Measurements from ENCODE around the gene GRWD1. TPM values are rescaled to one million over a fixed set of nuclear protein-coding genes. Genes with fewer than 3 reads are reported as not detected.

GRWD1 gene
- total RNA-seq, 1 donor from 2014 or later = 41.4 TPM

DNA sequence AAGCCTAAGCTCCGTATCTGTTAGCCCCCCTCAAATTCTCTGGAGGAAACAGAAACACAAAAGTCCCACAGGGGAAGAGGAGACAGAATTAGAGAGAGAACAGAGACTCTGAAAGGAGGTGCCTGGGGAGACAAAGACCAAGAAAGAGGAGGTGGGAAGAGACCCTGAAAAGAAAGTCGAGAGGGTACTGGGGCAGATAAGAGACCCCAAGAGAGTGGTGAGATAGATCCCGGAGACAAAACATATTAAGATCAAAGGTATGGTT, 915 bp upstream of the GRWD1 start:
- H3K36me3 ChIP-seq (ENCODE audit: insufficient read depth, low read length) = peaks cover 10% of the 10 kb centered on the region
- H3K4me3 Mint-ChIP-seq (ENCODE audit: unreplicated experiment) = peak overlapping the region; percentile 85
- H3K4me2 ChIP-seq (ENCODE audit: low read length) = peak overlapping the region; percentile 91
- H2AFZ ChIP-seq (ENCODE audit: low read depth, low read length) = peak overlapping the region; percentile 76
- H3K4me1 Mint-ChIP-seq (ENCODE audit: low read depth, unreplicated experiment) = peaks cover 12% of the 10 kb centered on the region
- peaks cover 19% of the 10 kb centered on the region for H3K36me3 Mint-ChIP-seq (ENCODE audit: low read depth, unreplicated experiment)
- peaks cover 18% of the 10 kb centered on the region for H3K27me3 ChIP-seq (ENCODE audit: insufficient read depth, low read length)
- TF ChIP-seq, protein P1, sequence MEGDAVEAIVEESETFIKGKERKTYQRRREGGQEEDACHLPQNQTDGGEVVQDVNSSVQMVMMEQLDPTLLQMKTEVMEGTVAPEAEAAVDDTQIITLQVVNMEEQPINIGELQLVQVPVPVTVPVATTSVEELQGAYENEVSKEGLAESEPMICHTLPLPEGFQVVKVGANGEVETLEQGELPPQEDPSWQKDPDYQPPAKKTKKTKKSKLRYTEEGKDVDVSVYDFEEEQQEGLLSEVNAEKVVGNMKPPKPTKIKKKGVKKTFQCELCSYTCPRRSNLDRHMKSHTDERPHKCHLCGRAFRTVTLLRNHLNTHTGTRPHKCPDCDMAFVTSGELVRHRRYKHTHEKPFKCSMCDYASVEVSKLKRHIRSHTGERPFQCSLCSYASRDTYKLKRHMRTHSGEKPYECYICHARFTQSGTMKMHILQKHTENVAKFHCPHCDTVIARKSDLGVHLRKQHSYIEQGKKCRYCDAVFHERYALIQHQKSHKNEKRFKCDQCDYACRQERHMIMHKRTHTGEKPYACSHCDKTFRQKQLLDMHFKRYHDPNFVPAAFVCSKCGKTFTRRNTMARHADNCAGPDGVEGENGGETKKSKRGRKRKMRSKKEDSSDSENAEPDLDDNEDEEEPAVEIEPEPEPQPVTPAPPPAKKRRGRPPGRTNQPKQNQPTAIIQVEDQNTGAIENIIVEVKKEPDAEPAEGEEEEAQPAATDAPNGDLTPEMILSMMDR (IDR thresholded peaks at IDR 0.05; ENCODE audit: insufficient read depth, low read depth, low read length) = no peak
- no peak for TF ChIP-seq EZH2 (IDR thresholded peaks at IDR 0.05; ENCODE audit: insufficient read depth, low read length)
- DNase-seq (ENCODE audit: low read depth) (no peak), FAIRE-seq (no peak)
- peak overlapping the region; percentile 100 for H3K4me3 ChIP-seq (ENCODE audit: insufficient read depth, low read depth, low read length)
- peaks cover 19% of the 10 kb centered on the region for H3K4me1 ChIP-seq (ENCODE audit: insufficient read depth, low read length)
- peaks cover 8% of the 10 kb centered on the region for H3K27me3 Mint-ChIP-seq (ENCODE audit: low read depth, unreplicated experiment)
- peak overlapping the region; percentile 94 for H3K27ac Mint-ChIP-seq (ENCODE audit: unreplicated experiment)
- H4K20me1 ChIP-seq (ENCODE audit: insufficient read depth, low read length) = peaks cover 14% of the 10 kb centered on the region
- H3K27ac ChIP-seq (ENCODE audit: low read depth, low read length) = no peak overlapping the region
- H3K9me3 Mint-ChIP-seq (ENCODE audit: unreplicated experiment) = no peaks in the 10 kb centered on the region
- H3K9me3 ChIP-seq (ENCODE audit: insufficient read depth, low read depth, low read length) = no peaks in the 10 kb centered on the region
- H3K9ac ChIP-seq (ENCODE audit: low read length) = peak overlapping the region; percentile 95
- peaks cover 30% of the 10 kb centered on the region for H3K79me2 ChIP-seq (ENCODE audit: insufficient read depth, low read length)

DNA sequence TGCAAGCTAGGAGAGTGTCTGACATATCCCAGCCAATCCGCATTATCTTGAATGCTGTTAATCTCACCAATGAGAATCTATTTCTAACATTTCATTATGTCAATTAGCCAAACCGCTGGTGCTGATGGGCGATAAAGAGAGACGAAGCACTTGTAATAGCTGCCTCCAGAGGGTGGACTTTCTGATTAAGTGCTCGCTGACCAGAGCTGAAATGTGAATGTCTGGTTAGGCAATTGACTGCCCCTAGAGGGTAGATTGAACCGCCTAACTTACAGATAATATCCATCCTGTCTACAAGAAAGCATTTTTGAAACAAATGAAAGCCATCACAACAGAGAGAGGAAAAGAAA, 552 bp upstream of the GRWD1 start:
- DNase-seq (ENCODE audit: low read depth) = peak; percentile 92
- Histone ChIP-seq H3K79me2 (ENCODE audit: insufficient read depth, low read length) (peaks cover 30% of the 10 kb centered on the region), H3K27ac (ENCODE audit: low read depth, low read length) (peak overlapping the region; percentile 92), H3K4me2 (ENCODE audit: low read length) (peak overlapping the region; percentile 91), H3K9me3 (ENCODE audit: insufficient read depth, low read depth, low read length) (no peaks in the 10 kb centered on the region), H4K20me1 (ENCODE audit: insufficient read depth, low read length) (peaks cover 14% of the 10 kb centered on the region), H3K9ac (ENCODE audit: low read length) (peak overlapping the region; percentile 95), H3K27me3 (ENCODE audit: insufficient read depth, low read length) (peaks cover 18% of the 10 kb centered on the region), H3K36me3 (ENCODE audit: insufficient read depth, low read length) (peaks cover 10% of the 10 kb centered on the region), H2AFZ (ENCODE audit: low read depth, low read length) (peak overlapping the region; percentile 76), H3K4me3 (ENCODE audit: insufficient read depth, low read depth, low read length) (peak overlapping the region; percentile 100), H3K4me1 (ENCODE audit: insufficient read depth, low read length) (peaks cover 19% of the 10 kb centered on the region)
- no peak for TF ChIP-seq EZH2 (IDR thresholded peaks at IDR 0.05; ENCODE audit: insufficient read depth, low read length)
- TF ChIP-seq, protein P1 (IDR thresholded peaks at IDR 0.05; ENCODE audit: insufficient read depth, low read depth, low read length) = peak; percentile 87
- Mint-ChIP-seq H3K27ac (ENCODE audit: unreplicated experiment) (peak overlapping the region; percentile 94), H3K4me1 (ENCODE audit: low read depth, unreplicated experiment) (peaks cover 12% of the 10 kb centered on the region), H3K9me3 (ENCODE audit: unreplicated experiment) (no peaks in the 10 kb centered on the region), H3K4me3 (ENCODE audit: unreplicated experiment) (peak overlapping the region; percentile 85), H3K27me3 (ENCODE audit: low read depth, unreplicated experiment) (peaks cover 8% of the 10 kb centered on the region), H3K36me3 (ENCODE audit: low read depth, unreplicated experiment) (peaks cover 19% of the 10 kb centered on the region)
- FAIRE-seq = peak; percentile 73

DNA sequence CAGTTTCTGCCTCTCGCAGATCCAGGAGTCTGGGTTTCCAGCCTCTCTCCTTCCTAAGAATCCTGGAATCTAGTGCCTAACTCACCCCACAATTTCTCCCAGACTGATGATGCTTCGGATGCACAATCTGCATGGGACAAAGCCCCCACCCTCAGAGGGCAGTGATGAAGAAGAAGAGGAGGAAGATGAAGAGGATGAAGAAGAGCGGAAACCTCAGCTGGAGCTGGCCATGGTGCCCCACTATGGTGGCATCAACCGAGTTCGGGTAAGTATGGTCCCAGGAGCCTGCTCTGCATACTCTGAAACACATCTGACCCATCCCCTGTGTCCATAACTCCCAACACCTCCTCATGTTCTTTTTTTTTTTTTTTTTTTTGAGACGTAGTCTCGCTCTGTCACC, 796 bp downstream of the GRWD1 start:
- peaks cover 14% of the 10 kb centered on the region for H3K27me3 ChIP-seq (ENCODE audit: insufficient read depth, low read length)
- peaks cover 14% of the 10 kb centered on the region for H4K20me1 ChIP-seq (ENCODE audit: insufficient read depth, low read length)
- no peaks in the 10 kb centered on the region for H3K9me3 Mint-ChIP-seq (ENCODE audit: unreplicated experiment)
- DNase-seq (ENCODE audit: low read depth) (no peak), FAIRE-seq (no peak)
- peak overlapping the region; percentile 92 for H3K27ac ChIP-seq (ENCODE audit: low read depth, low read length)
- TF ChIP-seq, protein P1 (IDR thresholded peaks at IDR 0.05; ENCODE audit: insufficient read depth, low read depth, low read length) = no peak
- TF ChIP-seq EZH2 (IDR thresholded peaks at IDR 0.05; ENCODE audit: insufficient read depth, low read length) = no peak
- peaks cover 15% of the 10 kb centered on the region for H3K36me3 ChIP-seq (ENCODE audit: insufficient read depth, low read length)
- H3K4me1 ChIP-seq (ENCODE audit: insufficient read depth, low read length) = peaks cover 19% of the 10 kb centered on the region
- peak overlapping the region; percentile 100 for H3K4me3 ChIP-seq (ENCODE audit: insufficient read depth, low read depth, low read length)
- peak overlapping the region; percentile 91 for H3K4me2 ChIP-seq (ENCODE audit: low read length)
- peaks cover 8% of the 10 kb centered on the region for H3K27me3 Mint-ChIP-seq (ENCODE audit: low read depth, unreplicated experiment)
- peak overlapping the region; percentile 95 for H3K9ac ChIP-seq (ENCODE audit: low read length)
- H3K9me3 ChIP-seq (ENCODE audit: insufficient read depth, low read depth, low read length) = no peaks in the 10 kb centered on the region
- H2AFZ ChIP-seq (ENCODE audit: low read depth, low read length) = no peak overlapping the region
- H3K79me2 ChIP-seq (ENCODE audit: insufficient read depth, low read length) = peaks cover 30% of the 10 kb centered on the region
- peaks cover 12% of the 10 kb centered on the region for H3K4me1 Mint-ChIP-seq (ENCODE audit: low read depth, unreplicated experiment)
- H3K27ac Mint-ChIP-seq (ENCODE audit: unreplicated experiment) = no peak overlapping the region
- H3K36me3 Mint-ChIP-seq (ENCODE audit: low read depth, unreplicated experiment) = peaks cover 18% of the 10 kb centered on the region
- H3K4me3 Mint-ChIP-seq (ENCODE audit: unreplicated experiment) = peak overlapping the region; percentile 85

All from astrocyte (in vitro differentiated cells and primary cell).